IPS-18a (cell line): ENCODE results near the gene LIN7A.

Source experiments
- H3K27ac ChIP-seq: one replicate; pipeline ENCODE4 v1.5.1; 2013; ENCODE audit warnings: low read length
- H3K27me3 ChIP-seq: one replicate; pipeline ENCODE4 v1.6.1; 2013; ENCODE audit warnings: mild to moderate bottlenecking, low read length; ENCODE audit not compliant: control insufficient read depth, insufficient read depth
- H3K36me3 ChIP-seq: one replicate; pipeline ENCODE4 v1.6.1; 2013; ENCODE audit warnings: low read depth, low read length; ENCODE audit not compliant: control insufficient read depth
- H3K4me1 ChIP-seq: one replicate; pipeline ENCODE4 v1.6.1; 2013; ENCODE audit warnings: low read depth, low read length; ENCODE audit not compliant: control insufficient read depth
- H3K4me3 ChIP-seq: one replicate; pipeline ENCODE4 v1.5.1; 2013; ENCODE audit warnings: low read length
- H3K9ac ChIP-seq: one replicate; pipeline ENCODE4 v1.6.1; 2013; ENCODE audit warnings: mild to moderate bottlenecking, low read length, moderate library complexity
- H3K9me3 ChIP-seq: one replicate; pipeline ENCODE4 v1.6.1; 2013; ENCODE audit warnings: low read depth, low read length; ENCODE audit not compliant: control insufficient read depth

Gene LIN7A

GRCh38 chr12:80848858-80849257 is 88.9 kb downstream of the LIN7A start:
- H3K4me1 ChIP-seq: peaks cover 39% of the 10 kb centered on the region
- H3K9ac ChIP-seq: no peak overlapping the region
- no peaks in the 10 kb centered on the region for H3K36me3 ChIP-seq
- H3K27me3 ChIP-seq: no peaks in the 10 kb centered on the region
- H3K27ac ChIP-seq: no peak overlapping the region
- no peaks in the 10 kb centered on the region for H3K9me3 ChIP-seq
- no peak overlapping the region for H3K4me3 ChIP-seq

GRCh38 chr12:80847575-80847974 is 90.2 kb downstream of the LIN7A start:
- H3K4me1 ChIP-seq: peaks cover 39% of the 10 kb centered on the region
- H3K36me3 ChIP-seq: no peaks in the 10 kb centered on the region
- H3K9me3 ChIP-seq: no peaks in the 10 kb centered on the region
- no peaks in the 10 kb centered on the region for H3K27me3 ChIP-seq
- H3K27ac ChIP-seq: peak overlapping the region; percentile 6
- no peak overlapping the region for H3K9ac ChIP-seq
- H3K4me3 ChIP-seq: no peak overlapping the region

GRCh38 chr12:80846952-80847351 is 90.8 kb downstream of the LIN7A start:
- H3K9me3 ChIP-seq: no peaks in the 10 kb centered on the region
- peak overlapping the region; percentile 62 for H3K27ac ChIP-seq
- peaks cover 39% of the 10 kb centered on the region for H3K4me1 ChIP-seq
- peak overlapping the region; percentile 3 for H3K4me3 ChIP-seq
- no peaks in the 10 kb centered on the region for H3K27me3 ChIP-seq
- H3K36me3 ChIP-seq: no peaks in the 10 kb centered on the region
- no peak overlapping the region for H3K9ac ChIP-seq

- Histone ChIP-seq H3K9ac (no peak overlapping the region), H3K4me1 (peaks cover 39% of the 10 kb centered on the region), H3K36me3 (no peaks in the 10 kb centered on the region), H3K27ac (peak overlapping the region; percentile 16), H3K4me3 (no peak overlapping the region), H3K27me3 (no peaks in the 10 kb centered on the region), H3K9me3 (no peaks in the 10 kb centered on the region)
Measured at GRCh38 chr12:80845639-80846038, 92.1 kb downstream of the LIN7A start.

GRCh38 chr12:80843969-80844368 is 93.8 kb downstream of the LIN7A start:
- no peak overlapping the region for H3K9ac ChIP-seq
- no peak overlapping the region for H3K4me3 ChIP-seq

GRCh38 chr12:80838708-80839107 is 99.0 kb downstream of the LIN7A start:
- no peak overlapping the region for H3K9ac ChIP-seq
- H3K4me1 ChIP-seq: peaks cover 6% of the 10 kb centered on the region
- no peaks in the 10 kb centered on the region for H3K27me3 ChIP-seq
- no peak overlapping the region for H3K4me3 ChIP-seq
- no peaks in the 10 kb centered on the region for H3K9me3 ChIP-seq
- H3K27ac ChIP-seq: no peak overlapping the region
- H3K36me3 ChIP-seq: no peaks in the 10 kb centered on the region

More at GRCh38 chr12:80843969-80844368, 93.8 kb downstream of the LIN7A start:
- Histone ChIP-seq H3K27ac (no peak overlapping the region), H3K36me3 (no peaks in the 10 kb centered on the region), H3K9me3 (no peaks in the 10 kb centered on the region), H3K27me3 (no peaks in the 10 kb centered on the region), H3K4me1 (peaks cover 26% of the 10 kb centered on the region)

GRCh38 chr12:80838024-80838658 is 99.6 kb downstream of the LIN7A start:
- Histone ChIP-seq H3K9me3 (no peaks in the 10 kb centered on the region), H3K27me3 (no peaks in the 10 kb centered on the region), H3K4me3 (no peak overlapping the region), H3K36me3 (no peaks in the 10 kb centered on the region), H3K9ac (no peak overlapping the region), H3K4me1 (peaks cover 6% of the 10 kb centered on the region), H3K27ac (no peak overlapping the region)

GRCh38 chr12:80837342-80837978 is 100.3 kb downstream of the LIN7A start:
- Histone ChIP-seq H3K36me3 (no peaks in the 10 kb centered on the region), H3K9ac (no peak overlapping the region), H3K27me3 (no peaks in the 10 kb centered on the region), H3K9me3 (no peaks in the 10 kb centered on the region), H3K4me1 (peaks cover 6% of the 10 kb centered on the region), H3K4me3 (no peak overlapping the region), H3K27ac (no peak overlapping the region)

GRCh38 chr12:80834724-80835123 is 103.0 kb downstream of the LIN7A start:
- Histone ChIP-seq H3K27ac (no peak overlapping the region), H3K4me1 (peaks cover 6% of the 10 kb centered on the region), H3K36me3 (no peaks in the 10 kb centered on the region), H3K27me3 (no peaks in the 10 kb centered on the region), H3K9me3 (no peaks in the 10 kb centered on the region), H3K9ac (no peak overlapping the region), H3K4me3 (no peak overlapping the region)

- Histone ChIP-seq H3K9me3 (no peaks in the 10 kb centered on the region), H3K36me3 (no peaks in the 10 kb centered on the region), H3K4me3 (no peak overlapping the region), H3K4me1 (no peaks in the 10 kb centered on the region), H3K9ac (no peak overlapping the region), H3K27ac (no peak overlapping the region), H3K27me3 (no peaks in the 10 kb centered on the region)
Measured at GRCh38 chr12:80830533-80831088, 107.1 kb downstream of the LIN7A start.

- Histone ChIP-seq H3K36me3 (no peaks in the 10 kb centered on the region), H3K9ac (no peak overlapping the region), H3K27ac (no peak overlapping the region), H3K4me3 (no peak overlapping the region), H3K27me3 (no peaks in the 10 kb centered on the region), H3K4me1 (no peaks in the 10 kb centered on the region), H3K9me3 (no peaks in the 10 kb centered on the region)
Measured at GRCh38 chr12:80829767-80830166, 108.0 kb downstream of the LIN7A start.

- peaks cover 12% of the 10 kb centered on the region for H3K4me1 ChIP-seq
- no peak overlapping the region for H3K4me3 ChIP-seq
- H3K9me3 ChIP-seq: no peaks in the 10 kb centered on the region
- H3K9ac ChIP-seq: no peak overlapping the region
- no peaks in the 10 kb centered on the region for H3K27me3 ChIP-seq
- no peaks in the 10 kb centered on the region for H3K36me3 ChIP-seq
- H3K27ac ChIP-seq: no peak overlapping the region
Measured at GRCh38 chr12:80825506-80825905, 112.2 kb downstream of the LIN7A start.
